ENCODE results near the gene IVD.
A peak's percentile ranks its signal among the peaks of the same experiment; 100 is the strongest.

The IVD gene

DNA sequence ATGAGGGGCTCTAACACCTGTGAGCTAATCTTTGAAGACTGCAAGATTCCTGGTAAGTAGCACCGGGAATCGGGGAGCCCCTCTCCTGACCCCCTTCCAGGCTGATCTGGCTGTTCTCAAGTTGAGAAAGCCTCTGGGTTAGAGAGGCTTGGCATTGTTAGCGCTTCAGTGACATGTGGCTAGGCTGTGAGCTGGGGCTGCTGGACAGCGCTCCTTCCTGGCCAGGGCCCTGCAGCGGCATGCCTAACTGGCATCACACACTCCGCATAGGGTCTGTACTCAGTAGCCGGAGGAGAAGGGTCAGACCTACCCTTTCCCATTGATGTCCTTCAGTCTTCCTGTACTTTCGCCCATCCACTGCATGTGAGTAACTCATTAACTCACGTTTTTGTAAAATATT is 7.4 kb downstream of the IVD start:
- DNase-seq (ENCODE audit: low read depth in 1 of 2, low spot score in 1 of 2), result no peak

DNA sequence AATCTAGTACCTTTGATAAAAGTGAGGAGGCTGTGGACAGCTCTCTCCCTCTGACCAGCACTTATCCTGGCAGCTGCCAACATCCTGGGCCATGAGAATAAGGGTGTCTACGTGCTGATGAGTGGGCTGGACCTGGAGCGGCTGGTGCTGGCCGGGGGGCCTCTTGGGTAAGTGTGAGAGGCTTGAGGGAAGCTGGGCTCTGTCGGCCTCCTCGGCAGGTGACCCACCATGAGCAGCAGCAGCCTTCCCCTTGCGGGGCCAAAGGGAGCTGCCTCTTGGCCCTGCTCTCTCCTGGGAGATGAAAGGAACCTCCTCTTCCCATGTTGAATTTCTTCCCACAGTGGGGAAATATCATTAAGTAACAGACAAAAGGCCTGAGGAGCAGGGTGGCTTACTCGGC is 9.2 kb downstream of the IVD start:
- no peak for DNase-seq (ENCODE audit: low read depth in 1 of 2, low spot score in 1 of 2)

DNA sequence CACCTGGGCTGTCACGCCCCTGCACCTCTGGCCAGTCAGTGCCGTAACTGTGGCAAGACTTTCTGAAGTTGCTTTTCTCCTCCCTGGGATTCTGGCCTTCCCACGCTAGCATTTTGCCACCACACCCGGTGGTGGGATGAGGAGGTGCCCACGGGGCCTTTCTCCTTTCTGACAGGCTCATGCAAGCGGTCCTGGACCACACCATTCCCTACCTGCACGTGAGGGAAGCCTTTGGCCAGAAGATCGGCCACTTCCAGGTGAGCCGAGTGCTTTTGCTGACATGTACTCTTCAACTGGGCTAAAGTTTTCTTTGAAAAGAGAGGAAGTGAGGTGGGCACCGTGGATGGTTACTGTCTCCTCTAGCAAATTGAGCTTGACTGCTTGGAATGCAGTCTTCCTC is 9.6 kb downstream of the IVD start:
- DNase-seq (ENCODE audit: low read depth in 1 of 2, low spot score in 1 of 2), result no peak

DNA sequence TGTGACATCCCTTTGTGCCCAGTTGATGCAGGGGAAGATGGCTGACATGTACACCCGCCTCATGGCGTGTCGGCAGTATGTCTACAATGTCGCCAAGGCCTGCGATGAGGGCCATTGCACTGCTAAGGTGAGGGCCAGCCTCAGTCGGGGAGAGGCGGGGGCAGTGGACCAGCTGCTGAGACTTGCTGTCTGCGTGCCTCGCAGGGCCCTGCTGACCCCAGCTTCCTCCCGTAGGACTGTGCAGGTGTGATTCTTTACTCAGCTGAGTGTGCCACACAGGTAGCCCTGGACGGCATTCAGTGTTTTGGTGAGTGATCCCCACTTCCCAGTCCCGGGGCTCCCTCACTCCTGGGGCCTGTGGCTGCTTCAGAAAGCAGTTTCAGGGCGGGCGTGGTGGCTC is 10.5 kb downstream of the IVD start:
- no peak for DNase-seq (ENCODE audit: low read depth in 1 of 2, low spot score in 1 of 2)

DNA sequence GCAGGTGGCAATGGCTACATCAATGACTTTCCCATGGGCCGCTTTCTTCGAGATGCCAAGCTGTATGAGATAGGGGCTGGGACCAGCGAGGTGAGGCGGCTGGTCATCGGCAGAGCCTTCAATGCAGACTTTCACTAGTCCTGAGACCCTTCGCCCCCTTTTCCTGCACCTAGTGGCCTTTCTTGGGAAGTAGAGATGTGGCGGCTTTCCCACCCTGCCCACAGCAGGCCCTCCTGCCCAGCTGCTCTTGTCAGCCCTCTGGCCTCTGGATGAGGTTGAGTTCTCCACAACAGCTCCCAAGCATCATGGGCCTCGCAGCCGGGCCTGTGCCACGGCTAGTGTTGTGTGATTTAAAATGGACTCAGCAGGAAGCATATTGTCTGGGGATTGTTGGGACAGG is 12.5 kb downstream of the IVD start:
- no peak for DNase-seq (ENCODE audit: low read depth in 1 of 2, low spot score in 1 of 2)

DNA sequence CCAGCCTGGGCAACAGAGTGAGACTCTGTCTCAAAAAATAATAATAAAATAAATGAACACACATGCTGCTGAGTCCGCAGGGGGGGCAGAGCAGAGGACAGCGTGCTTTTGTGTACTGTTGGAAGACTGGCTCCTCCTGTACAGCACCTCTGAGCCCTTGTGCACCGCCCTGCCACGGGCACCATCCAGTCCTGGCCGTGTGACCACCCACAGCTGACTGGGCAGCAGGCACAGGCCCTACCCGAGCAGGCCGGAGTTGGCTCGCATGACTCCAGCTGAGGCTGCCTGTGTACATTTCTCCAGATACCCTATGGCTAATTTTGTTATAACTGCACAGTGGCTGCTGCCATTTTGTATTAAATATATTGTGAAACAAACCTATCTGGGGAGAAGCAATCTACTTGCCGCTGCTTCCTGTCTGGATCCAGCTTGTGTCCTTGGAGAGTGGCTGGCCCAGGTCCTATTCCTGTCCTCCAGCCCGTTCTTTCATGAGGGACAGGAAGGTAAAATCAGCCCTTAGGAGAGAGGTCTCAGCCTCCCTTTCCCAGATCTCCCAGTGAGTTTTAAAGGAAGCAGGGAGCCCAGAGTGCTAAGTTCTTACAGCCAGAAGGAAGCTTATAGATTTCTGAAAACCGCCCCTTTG is 14.6 kb downstream of the IVD start:
- DNase-seq (ENCODE audit: low read depth in 1 of 2, low spot score in 1 of 2), result no peak

DNA sequence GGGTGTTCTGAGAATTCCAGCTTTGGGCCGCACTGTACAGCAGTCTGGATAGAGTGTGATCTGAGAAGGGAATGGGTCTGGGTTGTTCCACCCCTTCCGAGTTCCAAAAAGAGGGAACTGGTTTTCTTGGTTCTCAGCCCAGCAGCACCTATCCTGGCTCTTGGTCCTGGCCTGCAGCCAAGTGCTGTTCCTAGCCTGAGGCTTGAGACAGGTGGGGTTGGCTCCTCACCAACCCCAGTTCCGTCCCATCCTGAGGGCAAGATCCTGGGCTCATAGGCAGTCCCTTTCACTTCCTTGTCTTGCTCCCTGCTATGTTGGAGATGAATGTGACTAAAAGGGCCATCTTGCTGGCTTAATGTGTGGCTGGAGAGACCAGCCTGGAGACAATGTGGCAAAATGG is 15.2 kb downstream of the IVD start:
- DNase-seq (ENCODE audit: low read depth in 1 of 2, low spot score in 1 of 2), result no peak

DNA sequence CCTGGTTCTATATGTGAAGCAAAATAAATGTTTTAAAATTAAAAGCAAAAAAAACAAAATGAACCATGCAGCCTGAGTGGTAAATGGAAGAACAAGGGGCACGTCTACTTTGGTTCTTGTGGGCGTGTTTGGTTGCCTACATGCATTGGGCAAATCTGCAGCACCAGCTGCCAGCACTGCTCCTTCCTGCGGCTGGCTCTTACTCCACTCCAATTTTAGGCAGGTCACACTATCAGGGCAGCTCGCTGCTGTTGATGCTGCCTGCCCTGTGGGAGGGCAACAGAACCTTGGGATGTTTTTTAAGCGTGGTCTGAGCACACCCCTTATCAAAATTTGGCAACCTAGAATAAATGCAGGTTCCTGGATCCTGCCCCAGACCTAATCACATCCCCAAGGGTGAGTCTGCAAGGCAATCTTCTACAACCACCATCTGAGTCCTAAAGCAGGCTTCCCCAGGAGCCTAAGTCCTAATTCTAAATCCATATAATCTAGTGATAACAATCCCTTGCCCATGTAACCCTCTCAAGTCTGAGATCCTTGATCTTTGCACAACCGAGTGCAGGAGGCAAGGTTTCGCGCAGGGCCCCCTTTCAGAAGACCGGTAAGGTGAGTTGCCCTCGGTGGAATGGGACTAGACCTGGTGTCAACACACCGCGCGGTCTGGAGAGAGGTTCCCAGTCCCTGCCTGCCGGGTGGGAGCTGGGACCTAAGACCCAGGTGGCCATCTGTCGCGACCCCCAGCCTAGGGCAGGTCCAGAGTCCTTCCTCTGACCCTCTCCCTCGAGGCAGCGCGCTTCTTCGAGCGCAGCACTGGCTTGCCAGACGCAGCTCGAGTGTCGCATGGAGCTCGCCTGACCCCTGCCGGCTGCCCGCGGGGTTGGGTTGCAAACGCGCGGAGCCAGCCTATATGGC is 15.9 kb downstream of the IVD start:
- peak; percentile 56 to 79 for DNase-seq (ENCODE audit: low read depth in 1 of 2, low spot score in 1 of 2)

DNA sequence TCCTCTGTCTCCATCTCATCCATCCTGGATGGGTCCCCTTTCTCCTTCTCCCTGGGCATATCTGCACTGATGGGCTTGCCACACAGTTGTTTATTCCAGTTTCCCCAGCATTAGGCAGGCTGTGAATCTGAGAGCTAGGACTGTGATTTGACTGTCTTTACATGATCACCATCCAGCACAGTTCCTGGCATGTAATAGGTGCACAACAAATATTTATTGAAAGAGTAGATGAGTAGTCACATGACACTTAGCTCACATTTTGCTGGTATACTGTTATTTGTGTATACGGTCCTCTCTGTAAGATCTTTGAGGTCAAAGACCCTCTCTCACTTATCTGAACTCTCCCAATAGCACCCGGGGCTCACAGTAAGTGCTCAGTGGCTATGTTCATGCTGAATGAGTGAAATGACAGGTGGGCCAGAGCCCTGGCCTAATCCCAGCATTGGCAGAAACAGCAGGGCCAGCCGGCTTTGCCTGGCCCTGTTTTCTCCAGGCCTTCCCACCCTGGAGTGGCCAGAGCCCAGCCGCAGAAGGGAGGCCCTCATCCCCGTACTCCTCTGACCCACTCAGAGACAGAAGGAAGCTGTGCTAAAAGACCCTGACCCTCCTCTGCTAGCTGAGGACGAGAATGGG is 19.0 kb downstream of the IVD start:
- no peak for DNase-seq (ENCODE audit: low read depth in 1 of 2, low spot score in 1 of 2)

DNA sequence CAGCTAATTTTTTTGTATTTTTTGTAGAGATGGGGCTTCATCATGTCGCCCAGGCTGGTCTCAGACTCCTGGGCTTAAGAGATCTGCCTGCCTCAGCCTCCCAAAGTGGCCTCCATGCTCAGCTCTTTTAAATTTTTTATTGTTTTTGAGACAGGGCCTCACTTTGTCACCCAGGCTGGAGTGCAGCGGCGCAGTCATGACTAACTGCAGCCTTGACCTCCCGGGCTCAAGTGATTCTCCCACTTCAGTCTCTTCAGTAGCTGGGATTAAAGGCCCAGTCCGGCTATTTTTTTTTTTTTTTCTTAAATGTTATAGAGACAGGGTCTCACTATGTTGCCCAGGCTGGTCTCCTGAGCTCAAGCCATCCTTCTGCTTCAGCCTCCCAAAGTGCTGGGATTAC is 20.1 kb downstream of the IVD start:
- no peak for DNase-seq (ENCODE audit: low read depth in 1 of 2, low spot score in 1 of 2)

DNA sequence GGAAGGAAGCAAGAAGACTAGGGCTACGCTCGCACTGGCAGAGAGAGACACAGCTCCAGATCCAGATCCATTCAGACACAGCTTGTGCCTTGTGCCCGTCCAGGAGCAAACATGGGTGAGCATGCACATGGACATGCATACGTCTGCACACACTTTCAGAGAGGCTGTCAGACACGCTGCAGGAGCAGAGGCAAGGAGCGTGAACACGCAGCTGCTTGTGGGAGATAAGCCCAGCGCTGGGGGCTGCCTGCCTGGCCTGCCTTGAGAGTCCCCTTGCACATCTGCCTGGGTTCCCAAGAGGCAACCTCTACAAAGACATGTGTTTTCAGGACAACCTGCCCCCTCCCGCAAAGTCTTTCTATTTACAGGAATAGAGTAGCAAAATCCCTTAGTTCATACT is 21.6 kb downstream of the IVD start:
- DNase-seq (ENCODE audit: low read depth in 1 of 2, low spot score in 1 of 2), result no peak

DNA sequence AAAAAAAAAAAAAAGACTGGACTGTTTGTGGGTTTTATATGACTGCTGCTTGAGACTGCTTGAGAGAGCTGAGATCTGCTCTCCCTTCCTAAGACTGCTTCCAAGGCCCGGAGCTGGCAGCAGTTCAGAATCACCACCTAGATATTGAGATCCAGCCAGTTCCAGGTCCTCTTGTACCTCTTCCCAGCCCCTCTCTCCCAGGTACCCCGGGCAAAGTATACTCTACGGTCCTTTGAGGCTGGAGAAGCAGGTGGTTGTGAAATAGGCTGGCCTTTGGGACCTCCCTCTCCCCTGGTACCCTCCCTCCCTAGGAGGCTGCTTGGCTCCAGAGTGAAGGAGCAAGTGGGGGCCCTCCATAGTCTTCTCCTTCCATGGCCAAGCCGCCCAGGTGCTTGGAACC is 22.6 kb downstream of the IVD start:
- DNase-seq (ENCODE audit: low read depth in 1 of 2, low spot score in 1 of 2), result no peak

DNA sequence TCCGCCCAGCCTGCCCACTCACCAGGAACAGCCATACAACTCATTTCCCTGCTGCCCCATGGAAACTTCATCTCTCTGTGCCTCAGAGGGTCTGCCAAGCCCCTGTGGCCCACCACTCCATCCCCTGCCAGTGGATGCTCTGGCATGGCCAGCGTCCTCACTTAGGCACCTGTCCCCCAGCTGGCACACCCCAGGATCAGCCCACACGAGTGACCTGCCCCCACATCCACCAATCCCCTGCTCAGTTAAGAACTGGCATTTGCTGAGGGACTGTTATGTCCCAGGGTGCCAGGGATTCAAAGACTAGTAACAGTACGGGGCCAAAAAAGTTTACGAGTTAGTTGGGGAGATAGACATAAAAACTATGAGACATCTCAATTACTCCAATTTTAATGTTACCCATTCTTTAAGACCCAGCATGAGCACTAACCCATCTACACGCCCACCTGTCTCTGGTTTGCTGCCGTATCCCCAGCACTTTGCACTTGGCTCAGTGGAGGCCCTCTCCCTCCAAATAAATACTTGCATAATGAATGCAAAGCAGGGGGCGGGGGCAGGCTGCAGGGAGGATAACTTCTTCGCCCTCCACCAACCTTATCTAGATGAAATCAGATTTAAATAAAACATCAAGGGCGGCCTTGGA is 23.6 kb downstream of the IVD start:
- DNase-seq (ENCODE audit: low read depth in 1 of 2, low spot score in 1 of 2), result no peak

DNA sequence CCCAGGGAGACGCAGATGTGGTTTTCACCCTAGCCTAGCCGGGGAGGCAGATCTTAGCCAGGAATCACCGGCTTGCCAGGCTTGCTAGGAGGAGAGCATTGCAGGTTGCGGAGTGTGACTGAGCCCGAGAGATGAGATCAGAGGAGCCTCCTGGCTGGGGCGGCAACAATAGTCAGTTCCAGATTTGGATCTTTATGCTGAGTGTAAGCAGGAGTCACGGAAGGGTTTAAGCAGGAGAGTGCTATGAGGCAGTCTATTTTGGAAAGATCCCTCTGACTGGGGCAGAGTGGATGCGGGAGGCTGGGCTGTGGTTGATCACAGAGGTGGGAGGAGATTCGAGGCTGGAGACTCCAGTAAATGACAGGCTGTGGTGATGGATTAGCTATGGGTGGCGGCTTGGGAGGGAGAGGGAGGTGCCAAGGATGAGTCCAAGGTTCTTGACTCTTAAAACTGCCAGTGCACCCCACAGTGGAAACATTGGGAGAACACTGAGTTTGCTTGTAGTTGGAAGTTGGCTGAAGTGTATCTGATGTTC is 24.7 kb downstream of the IVD start:
- DNase-seq (ENCODE audit: low read depth in 1 of 2, low spot score in 1 of 2), result no peak

DNA sequence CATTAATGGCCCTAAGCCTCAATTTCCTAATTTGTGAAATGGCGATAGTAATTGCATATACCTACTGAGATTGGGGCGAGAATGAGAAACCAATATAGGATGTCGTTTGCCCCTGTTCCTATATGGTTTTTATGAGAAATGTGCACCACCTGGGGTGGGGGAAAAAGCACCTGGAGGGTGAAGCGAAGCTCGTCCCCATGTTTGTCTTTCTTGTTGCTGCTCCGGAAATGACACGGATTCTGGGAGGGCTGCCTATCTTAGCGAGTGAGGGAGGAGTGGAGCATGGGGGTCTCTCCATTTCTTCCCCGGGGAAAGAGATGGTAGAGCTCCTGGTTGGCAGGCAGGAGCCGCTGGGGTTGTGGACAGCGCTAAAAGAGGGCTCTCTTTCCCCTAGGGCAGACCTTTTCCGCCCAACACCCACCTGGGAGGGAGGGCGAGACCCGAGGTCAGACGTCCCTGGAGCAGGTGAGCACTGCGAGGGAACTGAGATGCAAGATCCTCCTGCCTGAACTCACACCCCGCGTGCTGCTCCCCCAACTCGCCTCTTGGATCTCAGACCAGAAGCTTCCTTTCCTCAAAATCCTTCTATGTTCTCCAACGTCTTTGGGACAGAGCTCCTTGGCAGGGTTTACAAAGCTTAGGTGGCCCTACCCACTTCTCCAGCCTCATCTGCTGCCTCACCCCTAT is 29.6 kb downstream of the IVD start:
- no peak for DNase-seq (ENCODE audit: low read depth in 1 of 2, low spot score in 1 of 2)

DNA sequence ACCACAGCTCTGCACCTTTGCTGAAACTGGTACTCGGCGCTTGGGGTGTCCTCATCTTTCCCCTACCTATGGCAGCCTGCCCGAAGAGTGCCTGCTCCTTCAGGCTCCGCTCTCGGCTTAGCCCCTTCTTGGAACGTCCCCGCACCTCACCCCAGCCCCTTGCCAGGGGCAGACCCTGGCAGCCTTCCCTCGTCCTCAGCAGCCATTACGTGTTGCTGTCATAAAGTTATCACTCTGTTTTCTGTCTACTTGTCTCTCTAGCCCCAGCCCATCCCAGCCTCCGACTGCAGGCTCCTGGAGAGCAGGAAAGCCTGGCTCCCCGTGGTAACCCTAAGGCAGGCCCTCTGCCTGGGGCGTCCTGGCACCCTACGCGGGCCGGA is 30.1 kb downstream of the IVD start:
- DNase-seq (ENCODE audit: low read depth in 1 of 2, low spot score in 1 of 2), result no peak

DNA sequence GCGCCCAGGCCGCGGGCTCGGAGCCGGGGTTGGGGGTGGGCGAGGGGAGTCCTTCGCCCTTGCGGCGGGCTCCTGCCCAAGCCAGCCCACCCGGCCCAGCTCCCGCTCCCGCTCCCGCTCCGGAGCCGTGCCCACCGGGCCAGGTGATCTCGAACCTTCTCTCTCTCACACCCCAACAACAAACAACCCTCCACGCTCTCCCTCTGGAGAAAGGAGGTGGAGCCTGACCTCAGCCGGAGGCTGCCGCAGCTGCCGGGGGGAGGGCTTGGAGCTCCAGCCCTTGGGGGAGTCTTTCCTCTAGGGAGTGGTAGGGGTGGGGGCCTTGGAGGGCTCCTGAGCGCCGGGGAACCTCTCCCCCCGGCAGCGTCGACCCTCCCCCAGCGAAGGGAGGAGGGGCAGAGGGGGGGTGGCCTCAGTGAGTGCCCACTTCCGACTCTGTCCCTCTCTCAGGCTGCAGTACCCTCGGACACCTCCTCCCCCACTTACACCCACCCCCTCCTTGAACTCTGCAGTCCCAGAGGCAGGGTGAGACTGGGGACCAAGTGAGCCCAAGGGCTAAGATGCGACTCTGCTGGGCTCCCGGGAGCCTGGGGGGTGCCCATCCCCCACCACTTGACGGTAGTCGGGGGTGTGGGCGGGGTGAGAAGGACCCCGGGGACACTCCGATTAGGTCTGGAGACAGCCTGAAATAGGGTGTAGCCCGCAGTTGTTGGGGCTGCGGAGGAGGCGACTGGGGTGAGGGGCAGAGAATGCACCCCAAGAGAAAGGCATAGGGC is 30.7 kb downstream of the IVD start:
- DNase-seq (ENCODE audit: low read depth in 1 of 2, low spot score in 1 of 2), result no peak

DNA sequence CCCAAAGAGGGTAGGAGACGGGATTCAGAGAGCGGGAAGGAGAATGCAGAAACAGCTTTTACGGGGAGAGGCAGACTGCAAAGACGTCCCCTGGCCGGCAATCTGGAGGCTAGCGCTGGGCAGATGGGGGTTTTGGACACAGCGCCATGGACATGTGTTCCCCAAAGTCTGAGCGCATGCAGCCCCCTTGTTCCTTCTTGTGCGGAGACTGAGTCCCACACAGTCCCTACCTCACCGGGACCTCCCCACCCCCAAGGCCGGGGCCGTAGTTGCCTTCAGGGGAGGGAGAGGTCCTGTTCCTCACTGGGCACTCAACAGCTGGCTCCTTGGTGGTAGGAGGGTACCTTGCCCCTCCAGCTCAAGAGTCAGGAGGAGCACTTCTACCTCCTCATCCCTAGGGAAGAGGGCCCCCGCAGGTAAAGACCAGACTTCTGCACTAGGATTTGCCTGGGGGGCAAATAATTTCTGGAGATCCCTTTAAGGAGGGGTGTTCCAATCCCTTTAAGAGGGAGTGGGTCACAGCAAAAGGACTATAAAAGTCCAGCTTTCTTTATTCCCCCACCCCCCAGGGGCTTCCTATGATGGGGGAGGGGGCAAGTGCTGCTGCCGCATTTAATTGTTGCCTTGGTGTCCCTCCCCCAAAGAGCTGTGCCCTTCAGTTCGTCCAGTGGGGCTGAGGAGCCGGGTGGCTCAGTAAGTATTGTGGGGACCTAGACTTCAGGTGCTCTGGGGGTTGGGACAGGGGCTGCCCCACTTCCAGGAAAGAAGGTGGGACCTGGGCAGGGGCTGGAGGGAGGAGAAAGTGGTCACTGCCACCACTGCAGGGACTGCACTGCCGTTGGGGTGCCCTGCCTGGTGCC is 31.5 kb downstream of the IVD start:
- DNase-seq (ENCODE audit: low read depth in 1 of 2, low spot score in 1 of 2), result no peak
